ENCODE measurements around the gene RARRES1.

DNA sequence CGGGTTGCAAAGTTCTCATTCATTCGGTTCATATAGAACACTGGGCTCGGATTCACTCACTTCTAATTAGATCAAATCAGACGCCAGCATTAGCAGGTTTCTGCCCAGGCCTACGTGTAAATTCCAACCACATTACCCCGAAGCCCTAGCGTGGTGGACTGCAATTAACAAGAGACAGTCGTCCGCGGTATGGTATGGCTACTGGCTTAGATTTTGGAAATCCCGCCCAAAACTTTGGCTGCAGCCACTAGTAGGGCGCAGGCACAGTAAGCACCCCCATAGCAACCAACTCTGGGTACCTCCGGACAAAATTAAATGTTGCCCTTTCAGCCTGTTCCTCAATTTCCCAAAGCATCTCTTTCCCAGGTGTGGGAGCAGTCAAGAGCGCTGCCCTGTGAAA is 771 bp downstream of the RARRES1 start:
- no peak for TF ChIP-seq ZNF302 (tag by site-specific recombination; IDR thresholded peaks at IDR 0.05; ENCODE audit: low read depth)
- TF ChIP-seq, protein P1, sequence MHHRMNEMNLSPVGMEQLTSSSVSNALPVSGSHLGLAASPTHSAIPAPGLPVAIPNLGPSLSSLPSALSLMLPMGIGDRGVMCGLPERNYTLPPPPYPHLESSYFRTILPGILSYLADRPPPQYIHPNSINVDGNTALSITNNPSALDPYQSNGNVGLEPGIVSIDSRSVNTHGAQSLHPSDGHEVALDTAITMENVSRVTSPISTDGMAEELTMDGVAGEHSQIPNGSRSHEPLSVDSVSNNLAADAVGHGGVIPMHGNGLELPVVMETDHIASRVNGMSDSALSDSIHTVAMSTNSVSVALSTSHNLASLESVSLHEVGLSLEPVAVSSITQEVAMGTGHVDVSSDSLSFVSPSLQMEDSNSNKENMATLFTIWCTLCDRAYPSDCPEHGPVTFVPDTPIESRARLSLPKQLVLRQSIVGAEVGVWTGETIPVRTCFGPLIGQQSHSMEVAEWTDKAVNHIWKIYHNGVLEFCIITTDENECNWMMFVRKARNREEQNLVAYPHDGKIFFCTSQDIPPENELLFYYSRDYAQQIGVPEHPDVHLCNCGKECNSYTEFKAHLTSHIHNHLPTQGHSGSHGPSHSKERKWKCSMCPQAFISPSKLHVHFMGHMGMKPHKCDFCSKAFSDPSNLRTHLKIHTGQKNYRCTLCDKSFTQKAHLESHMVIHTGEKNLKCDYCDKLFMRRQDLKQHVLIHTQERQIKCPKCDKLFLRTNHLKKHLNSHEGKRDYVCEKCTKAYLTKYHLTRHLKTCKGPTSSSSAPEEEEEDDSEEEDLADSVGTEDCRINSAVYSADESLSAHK (tag by site-specific recombination; IDR thresholded peaks at IDR 0.05) = no peak
- TF ChIP-seq HOXA7 (CRISPR knock-in tag; IDR thresholded peaks at IDR 0.05; ENCODE audit: borderline replicate concordance) = no peak
- no peak for TF ChIP-seq ZNF416 (tag by site-specific recombination; IDR thresholded peaks at IDR 0.05)
- TF ChIP-seq ZNF341 (tag by site-specific recombination; IDR thresholded peaks at IDR 0.05; ENCODE audit: low read depth) = no peak
- no peak for TF ChIP-seq ZNF707 (tag by site-specific recombination; IDR thresholded peaks at IDR 0.05)
- TF ChIP-seq CTCF (tag by site-specific recombination; IDR thresholded peaks at IDR 0.05) = no peak
- TF ChIP-seq ZNF558 (tag by site-specific recombination; IDR thresholded peaks at IDR 0.05) = no peak
- TF ChIP-seq YY2 (tag by site-specific recombination; IDR thresholded peaks at IDR 0.05) = no peak
- TF ChIP-seq BCL11A (tag by site-specific recombination; IDR thresholded peaks at IDR 0.05; ENCODE audit: low read depth) = no peak
- no peak for TF ChIP-seq ZNF624 (tag by site-specific recombination; IDR thresholded peaks at IDR 0.05)
- TF ChIP-seq REST (tag by site-specific recombination; IDR thresholded peaks at IDR 0.05) = no peak
